Measurements from ENCODE around the gene C5AR2.
"Not testable (repeated sequence)": the region's sequence is repeated elsewhere in the genome, so short reads cannot be mapped to it uniquely, and the experiment has no call there.

Gene C5AR2

GRCh38 chr19:47331931-47332547 lies at the start of gene C5AR2:
C5AR2 (plus strand) TSS chr19:47332175; CDS start chr19:47340800, 8,625 bp downstream.
- DNase-seq: no peak

- DNase-seq: no peak
Observed at GRCh38 chr19:47283405-47284059, 48.4 kb upstream of the C5AR2 start.

GRCh38 chr19:47284324-47284899 lies 47.6 kb upstream of the C5AR2 start:
- DNase-seq: peak; percentile 17

- DNase-seq: peak; percentile 60
Observed at GRCh38 chr19:47296036-47296435, 35.9 kb upstream of the C5AR2 start.

- DNase-seq: not testable (repeated sequence)
Observed at GRCh38 chr19:47300867-47301266, 31.1 kb upstream of the C5AR2 start.

- no peak for DNase-seq
Observed at GRCh38 chr19:47302249-47302648, 29.7 kb upstream of the C5AR2 start.

GRCh38 chr19:47303966-47304365 lies 28.0 kb upstream of the C5AR2 start:
- no peak for DNase-seq

GRCh38 chr19:47305309-47305751 lies 26.6 kb upstream of the C5AR2 start:
- no peak for DNase-seq

- DNase-seq: no peak
Observed at GRCh38 chr19:47306303-47306702, 25.7 kb upstream of the C5AR2 start.

GRCh38 chr19:47309038-47309437 lies 22.9 kb upstream of the C5AR2 start:
- DNase-seq: no peak

GRCh38 chr19:47309608-47310007 lies 22.4 kb upstream of the C5AR2 start, which contains the start of gene C5AR1:
C5AR1 (plus strand) TSS chr19:47309861; CDS start chr19:47309896, 35 bp downstream.
- no peak for DNase-seq

GRCh38 chr19:47310323-47310722 lies 21.7 kb upstream of the C5AR2 start:
- DNase-seq: no peak

GRCh38 chr19:47310819-47311218 lies 21.2 kb upstream of the C5AR2 start:
- DNase-seq: peak; percentile 24

- DNase-seq: no peak
Observed at GRCh38 chr19:47312366-47313006, 19.5 kb upstream of the C5AR2 start.

- DNase-seq: no peak
Observed at GRCh38 chr19:47313754-47314295, 18.1 kb upstream of the C5AR2 start.

GRCh38 chr19:47315125-47315821 lies 16.7 kb upstream of the C5AR2 start:
- DNase-seq: no peak

- DNase-seq: no peak
Observed at GRCh38 chr19:47316513-47316912, 15.5 kb upstream of the C5AR2 start.

- DNase-seq: no peak
Observed at GRCh38 chr19:47319923-47320871, 11.8 kb upstream of the C5AR2 start.

GRCh38 chr19:47321630-47322029 lies 10.3 kb upstream of the C5AR2 start:
- no peak for DNase-seq

GRCh38 chr19:47322058-47322457 lies 9.9 kb upstream of the C5AR2 start:
- no peak for DNase-seq

GRCh38 chr19:47323409-47323808 lies 8.6 kb upstream of the C5AR2 start:
- no peak for DNase-seq

GRCh38 chr19:47323872-47324271 lies 8.1 kb upstream of the C5AR2 start:
- DNase-seq: no peak
